ENCODE data around the gene IL10RB.

IL10RB gene

DNA sequence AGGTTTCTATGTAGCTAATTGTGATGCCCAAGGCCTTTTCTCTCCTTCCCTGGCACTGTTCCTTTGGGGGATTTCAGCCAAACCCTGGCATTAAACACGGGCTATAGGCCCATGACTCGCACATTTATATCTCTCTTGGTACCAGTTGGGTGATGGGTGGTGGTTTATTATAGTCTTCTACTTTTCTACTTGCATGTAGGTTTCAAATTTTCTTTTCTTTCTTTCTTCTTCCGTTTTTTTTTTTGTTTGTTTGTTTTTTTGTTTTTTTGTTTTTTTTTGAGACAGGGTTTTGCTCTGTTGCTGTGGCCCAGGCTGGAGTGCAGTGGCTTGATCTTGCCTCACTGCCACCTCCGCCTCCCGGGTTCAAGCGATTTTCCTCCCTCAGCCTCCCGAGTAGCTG, 1.1 kb downstream of the IL10RB start:
- no peak for DNase-seq (ENCODE audit: low read depth)

DNA sequence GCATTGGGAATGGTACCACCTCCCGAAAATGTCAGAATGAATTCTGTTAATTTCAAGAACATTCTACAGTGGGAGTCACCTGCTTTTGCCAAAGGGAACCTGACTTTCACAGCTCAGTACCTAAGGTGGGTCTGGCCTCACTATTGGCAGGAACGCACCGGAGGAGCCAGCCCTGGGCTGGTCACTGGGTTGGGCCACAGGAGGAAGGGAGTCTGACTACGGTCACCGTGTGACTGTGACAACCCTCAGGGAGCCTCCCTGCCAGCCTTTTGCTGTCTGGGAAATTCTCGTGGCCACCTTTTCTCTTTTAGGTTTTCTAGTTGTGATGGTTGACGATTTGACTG, 2.2 kb downstream of the IL10RB start:
- DNase-seq (ENCODE audit: low read depth), result no peak

DNA sequence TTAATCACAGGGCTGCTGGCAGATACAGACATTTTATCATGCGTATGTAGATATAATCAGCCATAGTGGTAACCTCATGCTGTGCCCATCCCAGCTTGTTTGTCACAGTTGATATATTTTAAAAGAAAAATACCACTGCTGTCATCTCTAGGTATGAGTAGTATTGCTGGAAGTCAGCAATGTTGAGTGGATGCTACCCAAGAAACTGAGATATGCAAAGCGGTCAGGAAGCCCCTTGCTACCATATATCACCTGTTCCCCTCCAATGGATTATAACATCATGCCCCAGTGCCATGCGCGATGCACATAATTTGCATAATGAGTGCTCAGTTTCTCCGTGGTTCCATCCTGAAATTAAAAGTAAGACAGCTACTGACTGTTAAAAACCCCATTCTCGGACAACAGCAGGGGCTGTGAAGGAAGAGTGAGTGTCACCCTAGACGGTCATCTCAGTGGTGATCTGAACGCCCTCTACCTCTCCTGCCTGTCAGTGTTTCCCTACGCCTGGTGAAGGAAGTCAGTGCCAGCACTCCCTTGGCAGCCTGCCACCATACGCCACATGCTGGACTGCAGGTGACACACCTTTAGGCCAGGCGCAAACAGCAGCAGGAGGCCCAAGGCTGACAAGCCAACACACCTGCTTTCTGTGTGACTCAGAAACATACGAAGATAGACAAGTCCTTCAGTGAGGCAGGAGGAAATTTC, 2.7 kb downstream of the IL10RB start:
- no peak for DNase-seq (ENCODE audit: low read depth)

DNA sequence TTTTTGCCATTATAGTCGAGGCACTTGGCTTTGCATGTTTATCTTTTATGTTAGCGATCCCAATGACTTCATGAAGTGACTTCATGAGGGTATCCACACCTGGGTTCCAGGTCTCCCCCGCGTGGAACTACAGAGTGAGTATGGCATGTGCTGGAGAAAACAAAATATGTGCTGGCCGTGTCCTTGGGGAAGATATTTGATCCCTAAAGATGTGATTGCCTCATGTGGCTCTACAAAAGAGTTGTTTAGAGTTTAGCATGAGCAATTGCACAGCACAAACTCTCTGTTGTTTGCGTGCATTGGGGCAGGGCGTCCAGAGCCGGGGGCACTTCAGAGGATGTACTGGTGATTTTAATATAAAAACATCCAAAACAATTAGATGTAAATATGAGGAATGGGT, 4.8 kb downstream of the IL10RB start:
- no peak for DNase-seq (ENCODE audit: low read depth)

DNA sequence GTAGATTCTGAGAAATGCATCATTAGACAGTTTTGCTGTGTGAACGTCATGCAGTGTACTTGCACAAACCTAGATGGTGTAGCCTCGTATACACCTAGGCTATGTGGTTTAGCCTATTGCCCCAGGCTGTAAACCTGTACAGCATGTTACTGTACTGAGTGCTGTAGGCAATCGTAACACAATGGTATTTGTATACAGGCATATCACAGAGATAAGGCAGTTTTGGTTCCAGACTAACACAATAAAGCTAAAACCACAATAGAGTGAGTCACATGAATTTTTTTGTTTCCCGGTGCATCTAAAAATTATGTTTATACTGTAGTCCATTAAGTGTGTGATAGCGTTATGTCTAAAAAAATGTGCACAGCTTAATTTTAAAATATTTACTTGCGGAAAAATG, 6.9 kb downstream of the IL10RB start:
- peak; percentile 24 for DNase-seq (ENCODE audit: low read depth)

DNA sequence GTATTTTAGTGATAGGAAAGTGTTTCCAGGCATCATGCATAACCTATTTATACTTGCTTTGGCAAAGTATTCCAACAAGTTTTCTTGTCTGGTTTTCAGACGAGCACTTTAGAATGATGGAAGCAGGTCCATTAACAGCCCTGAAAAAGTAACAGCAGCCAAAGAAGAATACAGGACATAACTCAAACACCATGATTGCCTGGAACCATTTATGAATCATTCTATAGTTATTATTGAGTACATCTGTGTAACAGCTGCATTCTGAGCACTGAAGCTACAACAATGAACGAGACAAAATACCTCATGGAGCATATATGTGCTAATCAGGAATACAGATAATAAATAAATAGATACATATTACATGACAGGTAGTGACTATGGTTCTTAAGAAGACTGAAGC, 12.6 kb downstream of the IL10RB start:
- DNase-seq (ENCODE audit: low read depth), result peak; percentile 18

DNA sequence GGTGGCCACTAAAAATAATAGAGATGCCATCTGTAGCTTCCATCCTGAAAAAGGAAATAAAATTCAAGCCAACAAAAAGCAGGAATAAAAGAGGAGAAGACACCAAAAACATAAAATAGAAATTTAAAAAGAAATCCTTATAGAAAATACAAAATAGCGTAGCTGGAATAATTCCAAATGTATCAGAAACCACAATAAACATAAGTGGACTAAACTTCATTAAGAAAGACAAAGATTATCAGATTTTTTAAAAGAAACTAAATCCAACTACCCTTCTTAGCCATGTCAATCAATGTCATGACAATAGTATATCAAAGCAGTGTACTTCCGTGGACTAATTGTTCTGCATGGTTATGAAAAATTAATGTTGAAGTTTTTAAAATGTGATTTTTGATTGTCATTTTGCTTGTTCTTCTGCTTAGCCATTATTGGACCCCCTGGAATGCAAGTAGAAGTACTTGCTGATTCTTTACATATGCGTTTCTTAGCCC, 13.2 kb downstream of the IL10RB start:
- no peak for DNase-seq (ENCODE audit: low read depth)

DNA sequence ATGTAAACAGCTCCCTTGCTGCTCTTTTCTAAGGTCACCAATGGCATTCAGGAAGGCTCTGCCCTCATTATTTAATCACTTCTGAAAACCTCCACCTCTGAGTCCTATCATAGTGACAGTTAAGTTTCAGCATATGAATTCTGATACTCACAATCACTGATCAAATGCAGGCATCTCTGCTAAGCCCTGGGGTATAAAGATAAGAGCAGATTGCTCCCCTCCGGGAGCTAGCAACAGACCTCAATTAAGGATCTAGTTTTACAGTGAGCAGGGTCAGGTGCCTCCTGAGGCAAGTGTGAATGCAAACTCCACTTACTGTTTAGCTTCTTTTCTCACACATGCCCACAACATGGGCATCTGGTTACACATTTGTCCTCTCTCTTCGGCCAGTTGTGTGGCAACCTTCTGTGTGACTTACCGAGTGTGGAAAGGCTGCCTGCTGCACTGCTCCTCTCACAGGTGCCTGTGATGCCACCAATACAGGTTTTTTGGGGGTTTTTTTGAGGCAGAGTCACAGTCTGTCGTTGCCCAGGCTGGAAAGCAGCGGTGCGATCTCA, 15.0 kb downstream of the IL10RB start:
- DNase-seq (ENCODE audit: low read depth), result no peak

DNA sequence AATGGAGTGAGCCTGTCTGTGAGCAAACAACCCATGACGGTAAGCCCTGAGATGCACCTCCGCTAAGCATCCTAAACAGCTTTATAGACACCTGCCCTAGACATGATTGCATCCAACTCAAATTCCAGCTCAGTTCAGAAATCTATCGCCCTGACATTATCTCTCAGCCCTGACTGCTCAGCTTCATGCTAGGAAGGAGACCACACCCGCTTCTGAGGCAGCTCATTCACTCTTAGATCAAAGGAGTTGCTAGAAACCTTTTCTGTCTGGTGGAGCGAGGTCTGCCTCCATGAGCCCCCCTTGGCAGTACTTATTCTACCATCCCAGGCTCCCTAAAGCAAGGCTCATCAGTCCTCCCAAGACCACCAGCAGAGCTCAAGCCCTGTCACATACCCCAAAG, 17.0 kb downstream of the IL10RB start:
- no peak for DNase-seq (ENCODE audit: low read depth)

DNA sequence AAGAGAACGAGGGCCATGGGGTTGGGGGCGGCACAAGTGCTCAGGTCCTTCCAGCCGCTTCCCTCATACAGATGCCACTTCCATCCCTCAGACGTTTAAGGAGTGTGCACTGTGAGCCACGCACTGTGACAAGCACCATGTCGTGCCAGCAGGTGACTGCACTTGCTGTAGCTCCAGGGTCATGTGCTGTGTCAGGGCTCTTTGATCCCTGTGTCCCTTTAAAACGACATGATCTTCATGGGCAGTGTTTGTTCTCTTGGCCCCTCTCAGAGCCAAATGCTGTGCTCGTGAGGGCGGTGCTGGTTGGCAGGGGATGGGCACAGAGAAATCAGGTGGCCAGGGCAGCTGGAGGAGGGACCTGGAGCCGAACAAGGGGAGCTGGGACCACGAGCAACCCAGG, 19.9 kb downstream of the IL10RB start:
- DNase-seq (ENCODE audit: low read depth), result no peak

DNA sequence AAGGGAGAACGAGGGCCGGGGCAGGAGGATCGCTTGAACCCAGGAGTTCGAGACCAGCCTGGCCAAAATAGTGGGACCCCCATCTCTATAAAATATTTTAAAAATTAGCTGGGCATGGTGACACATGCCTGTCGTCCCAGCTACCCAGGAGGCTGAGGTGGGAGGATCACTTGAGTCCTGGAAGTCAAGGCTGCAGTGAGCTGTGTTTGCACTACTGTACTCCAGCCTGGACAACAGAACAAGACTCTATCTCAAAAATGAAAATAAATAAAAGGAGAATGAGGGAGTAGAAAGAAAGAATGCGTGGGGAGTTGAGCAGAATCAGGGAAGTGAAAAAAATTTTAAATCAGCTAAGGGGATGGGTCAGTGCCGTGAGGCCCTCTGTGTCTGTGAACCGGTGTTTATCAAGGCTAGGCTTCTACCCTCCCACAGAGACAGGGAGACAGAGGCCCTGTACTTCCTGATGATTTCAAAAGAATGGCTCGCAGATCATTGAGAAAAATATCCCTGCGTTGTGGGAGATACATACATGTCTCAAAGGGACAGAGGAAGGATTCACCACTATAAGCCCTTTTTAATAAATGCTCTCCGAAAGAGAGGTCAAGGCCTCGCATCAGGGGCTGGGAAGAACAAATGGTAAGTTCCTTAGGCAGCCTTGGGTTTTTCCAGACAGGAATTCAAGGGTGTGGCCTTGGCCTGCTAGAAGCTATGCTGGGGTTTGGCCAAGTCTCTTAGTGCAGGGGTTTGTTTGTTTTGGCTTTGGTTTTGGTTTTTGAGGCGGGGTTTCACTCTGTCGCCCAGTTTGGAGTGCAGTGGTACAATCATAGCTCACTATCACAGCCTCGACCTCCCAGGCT, 20.7 kb downstream of the IL10RB start:
- peak; percentile 27 for DNase-seq (ENCODE audit: low read depth)

DNA sequence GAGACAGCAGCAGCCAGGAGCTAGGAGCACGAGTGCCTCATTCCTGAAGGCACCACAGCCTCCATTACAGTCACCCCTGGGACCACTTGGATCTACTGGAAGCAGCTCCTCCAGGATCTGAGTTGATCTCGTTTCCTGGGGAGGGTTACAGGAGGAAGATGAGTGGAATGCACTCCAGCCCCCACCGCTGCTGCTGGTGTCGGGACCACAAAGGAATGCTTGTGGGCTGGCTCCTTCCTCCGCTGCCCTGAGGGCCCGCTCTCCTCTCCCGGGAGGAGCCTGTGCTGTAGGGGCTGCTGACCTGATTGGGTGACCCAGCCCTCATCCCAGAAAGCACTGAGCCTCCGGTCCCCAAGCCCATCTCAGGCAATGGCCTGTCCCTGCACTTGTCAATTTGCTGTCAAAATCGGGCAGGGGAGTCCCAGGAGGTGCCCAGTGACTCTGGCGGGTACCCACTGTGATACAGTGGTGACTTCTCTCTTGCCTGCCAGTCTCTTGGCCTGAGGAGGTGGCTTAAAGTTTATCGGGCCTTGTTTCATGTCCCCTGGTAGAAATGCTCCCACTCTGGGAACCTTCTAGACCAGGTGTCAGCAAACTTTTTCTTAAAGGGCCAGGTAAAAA, 23.1 kb downstream of the IL10RB start:
- peak; percentile 46 for DNase-seq (ENCODE audit: low read depth)

DNA sequence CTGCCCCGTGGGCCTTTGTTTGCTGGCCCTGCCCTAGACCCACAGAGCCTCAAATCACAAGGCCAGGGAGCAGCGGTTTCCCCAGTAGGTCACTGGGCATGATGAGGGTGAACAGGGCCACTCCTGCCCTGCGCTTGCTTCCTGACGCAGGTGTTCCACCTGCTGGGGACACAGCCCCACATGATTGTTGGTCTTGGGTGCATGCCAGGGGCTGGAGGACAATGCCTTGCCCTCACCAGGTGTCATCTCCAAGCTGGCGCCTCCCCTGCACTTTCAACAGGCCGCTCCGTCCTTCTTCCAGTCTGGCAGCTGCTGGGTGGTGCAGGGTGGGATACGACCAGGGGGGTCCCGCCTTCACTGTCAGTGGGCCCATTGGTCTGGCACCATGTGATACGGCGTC, 24.3 kb downstream of the IL10RB start:
- no peak for DNase-seq (ENCODE audit: low read depth)

DNA sequence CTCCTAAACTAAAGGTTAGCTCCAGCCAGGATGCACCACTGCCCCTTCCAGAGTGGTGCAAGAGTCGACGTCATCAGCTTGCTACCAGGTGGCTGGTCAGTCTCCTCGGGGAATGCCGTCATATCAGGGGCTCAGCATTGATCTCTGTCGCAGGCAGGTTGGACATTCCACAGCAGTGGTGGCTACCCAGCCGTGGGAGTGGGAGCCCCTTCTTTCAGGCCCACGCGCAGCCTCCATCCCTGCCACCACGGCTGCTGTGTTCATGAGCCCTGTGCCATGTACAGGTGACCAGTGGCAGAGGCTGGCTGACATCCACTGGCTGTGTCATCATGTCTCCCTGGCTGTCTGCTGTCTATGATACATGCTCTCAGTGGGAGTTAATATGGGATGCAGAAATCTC, 25.5 kb downstream of the IL10RB start:
- no peak for DNase-seq (ENCODE audit: low read depth)

DNA sequence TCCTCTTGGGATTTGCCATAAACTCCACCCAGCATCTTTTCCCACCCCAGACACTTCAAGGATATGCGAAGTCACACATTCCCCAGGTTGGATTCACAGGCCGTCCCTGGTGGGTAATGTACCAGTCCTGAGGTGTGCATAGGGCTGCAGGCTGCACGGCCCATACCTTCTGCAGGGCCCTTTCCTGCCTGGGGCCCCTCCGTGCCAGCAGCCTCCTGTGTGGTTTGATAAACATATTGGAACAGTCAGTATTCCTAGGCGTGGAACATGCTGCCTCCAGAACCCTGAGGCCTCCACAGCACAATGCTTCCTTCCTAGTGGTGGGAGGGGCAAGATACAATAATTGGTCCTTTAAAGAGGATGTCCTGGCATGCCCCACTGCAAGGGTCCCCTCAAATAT, 26.6 kb downstream of the IL10RB start:
- no peak for DNase-seq (ENCODE audit: low read depth)

DNA sequence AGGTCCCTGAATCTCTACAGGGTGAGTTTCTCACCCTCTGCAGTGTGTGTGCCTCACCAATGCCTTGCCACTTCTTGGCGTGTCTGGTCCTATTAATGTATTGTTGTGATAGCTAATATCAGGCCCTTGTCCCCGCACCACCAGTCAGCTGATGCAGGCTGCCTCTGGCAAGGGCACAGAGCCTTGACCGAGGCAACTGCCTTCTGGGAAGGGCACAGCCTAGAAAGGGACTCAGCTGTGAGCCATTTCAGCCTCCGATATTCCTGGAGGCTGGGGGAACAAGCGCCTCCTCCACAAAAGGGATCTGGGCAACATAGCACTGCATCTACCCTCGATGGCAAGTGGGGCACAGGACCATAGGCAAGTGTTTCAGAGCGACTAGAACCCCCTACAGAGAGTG, 27.0 kb downstream of the IL10RB start:
- DNase-seq (ENCODE audit: low read depth), result no peak

DNA sequence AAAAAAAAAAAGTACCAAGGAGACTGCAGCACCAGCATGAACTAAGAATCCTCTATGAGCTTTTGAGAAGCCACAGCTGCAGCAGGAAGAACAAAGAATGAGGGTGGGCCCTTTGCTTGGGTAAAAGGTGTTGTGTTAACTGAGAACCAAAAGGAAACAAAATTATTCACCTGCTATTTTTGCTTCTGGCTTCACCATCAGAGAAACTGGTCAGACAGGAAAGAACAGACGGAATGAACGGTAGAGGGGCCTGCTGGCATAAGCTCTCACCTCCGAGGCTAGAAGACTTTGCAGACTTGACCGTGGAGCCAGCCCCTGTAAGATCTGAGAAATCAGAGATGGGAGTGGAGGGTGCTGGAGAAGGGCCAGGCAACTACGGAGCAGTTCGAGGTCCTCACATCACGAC, 27.6 kb downstream of the IL10RB start:
- no peak for DNase-seq (ENCODE audit: low read depth)

DNA sequence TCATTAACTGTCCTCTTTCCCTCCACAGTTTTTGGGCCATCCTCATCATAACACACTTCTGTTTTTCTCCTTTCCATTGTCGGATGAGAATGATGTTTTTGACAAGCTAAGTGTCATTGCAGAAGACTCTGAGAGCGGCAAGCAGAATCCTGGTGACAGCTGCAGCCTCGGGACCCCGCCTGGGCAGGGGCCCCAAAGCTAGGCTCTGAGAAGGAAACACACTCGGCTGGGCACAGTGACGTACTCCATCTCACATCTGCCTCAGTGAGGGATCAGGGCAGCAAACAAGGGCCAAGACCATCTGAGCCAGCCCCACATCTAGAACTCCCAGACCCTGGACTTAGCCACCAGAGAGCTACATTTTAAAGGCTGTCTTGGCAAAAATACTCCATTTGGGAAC, 30.0 kb downstream of the IL10RB start:
- DNase-seq (ENCODE audit: low read depth), result no peak

DNA sequence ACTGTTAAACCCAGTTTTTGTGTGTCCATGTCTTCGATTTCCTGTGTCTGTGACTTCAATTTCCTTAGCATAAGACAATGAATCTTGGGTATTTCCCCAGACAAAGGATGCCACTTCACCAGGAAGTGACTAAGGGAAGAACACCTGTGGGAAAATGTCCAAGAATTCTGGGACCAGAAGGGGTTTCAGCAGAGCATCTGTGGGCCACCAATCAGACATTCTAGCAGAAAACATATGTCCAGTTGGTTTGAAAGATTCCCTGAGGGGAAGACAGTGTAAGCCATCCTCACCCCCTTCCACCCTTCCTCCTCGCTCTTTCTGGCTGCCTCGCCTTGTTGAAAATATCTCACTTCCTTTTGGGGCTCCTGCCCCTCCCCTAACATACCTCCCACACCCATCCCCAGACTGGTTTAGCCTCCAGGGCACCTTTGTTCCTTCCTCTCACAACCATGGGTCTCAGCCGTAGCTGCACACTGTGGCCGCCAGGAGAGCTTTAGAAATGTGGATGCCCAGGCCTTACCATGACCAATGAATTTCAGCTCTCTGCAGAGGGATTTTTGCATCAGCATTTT, 33.1 kb downstream of the IL10RB start:
- DNase-seq (ENCODE audit: low read depth), result no peak

DNA sequence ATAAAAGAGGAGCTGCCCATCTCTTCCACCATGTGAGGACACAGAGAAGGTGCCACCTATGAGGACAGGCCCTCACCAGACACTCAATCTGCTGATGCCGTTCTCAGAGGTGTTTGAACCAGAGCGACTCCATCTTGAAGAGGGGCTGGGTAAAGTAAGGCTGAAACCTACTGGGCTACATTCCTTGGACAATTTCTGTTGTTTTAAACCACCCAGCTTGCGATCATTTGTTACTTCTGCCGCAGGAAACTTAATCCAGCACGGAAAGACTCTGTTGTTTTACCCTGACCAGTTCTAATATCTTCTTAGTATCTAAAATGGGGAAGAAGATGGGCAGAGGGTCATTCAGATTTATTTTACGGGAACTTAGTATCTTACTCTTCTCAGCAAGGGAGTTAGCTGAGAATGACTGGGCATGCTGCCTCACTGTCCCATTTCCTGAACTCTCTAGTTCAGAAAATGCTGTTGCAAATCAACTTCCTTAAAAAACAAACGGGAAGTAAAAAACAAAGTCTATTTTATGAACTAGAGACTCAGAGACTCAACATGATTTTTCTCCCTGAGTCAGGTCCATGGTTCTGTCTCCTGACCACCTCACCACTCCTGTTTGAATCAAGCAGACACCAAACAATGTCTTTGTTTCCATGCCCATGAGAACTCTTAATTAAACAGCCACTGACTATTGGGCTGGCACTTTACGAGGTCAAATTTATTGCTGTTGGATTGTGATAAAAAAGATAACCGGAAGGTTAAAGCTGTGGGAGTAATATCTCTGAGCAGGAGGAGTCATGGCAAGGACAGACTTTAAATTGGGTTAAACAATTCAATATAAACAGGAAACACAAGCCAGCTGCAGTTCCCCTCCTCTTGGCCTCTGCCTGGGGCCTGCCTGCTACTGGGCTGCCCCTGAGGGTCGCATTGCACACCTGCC, 34.8 kb downstream of the IL10RB start:
- no peak for DNase-seq (ENCODE audit: low read depth)

DNA sequence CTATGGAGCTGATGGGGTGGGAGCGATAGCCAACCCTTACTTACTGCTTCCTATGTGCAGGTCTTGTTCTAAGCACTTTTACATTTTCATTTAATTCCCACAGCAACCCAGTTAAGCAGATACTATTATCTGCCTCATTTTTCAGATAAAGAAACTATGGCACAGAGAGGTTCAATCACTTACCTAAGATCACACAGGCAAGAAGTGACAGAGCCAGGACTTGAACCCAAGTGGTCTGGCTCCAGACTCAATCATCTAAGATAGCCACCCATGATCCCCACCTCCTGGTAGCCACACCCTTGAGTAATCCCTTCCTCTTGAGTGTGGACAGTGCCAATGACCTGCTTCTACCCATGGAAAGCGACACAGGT, 35.5 kb downstream of the IL10RB start:
- no peak for DNase-seq (ENCODE audit: low read depth)
